Middle frontal gyrus (tissue), 1 donor: ENCODE measurements around the gene HPS4.
"Not testable (repeated sequence)": the region's sequence is repeated elsewhere in the genome, so short reads cannot be mapped to it uniquely, and the experiment has no call there.

Source experiments
- DNase-seq: peaks from one replicate; pipeline ENCODE4 v3.0.0-alpha.2; 2015; ENCODE audit warnings: low spot score; ENCODE audit errors: extremely low spot score

The HPS4 gene

GRCh38 chr22:26483439-26484359 is at the start of gene HPS4, which contains the start of gene SRRD:
Gene HPS4 (minus strand): TSS chr22:26483783. CDS start chr22:26481762, 2,021 bp downstream.
Gene SRRD (plus strand): TSS chr22:26483877. CDS start chr22:26483891, 14 bp downstream.
- peak; percentile 75 for DNase-seq

- DNase-seq: no peak
These were observed 45.8 kb upstream of the HPS4 start for GRCh38 chr22:26529345-26529744.

GRCh38 chr22:26528518-26528917 is 44.9 kb upstream of the HPS4 start:
- not testable (repeated sequence) for DNase-seq

DNA sequence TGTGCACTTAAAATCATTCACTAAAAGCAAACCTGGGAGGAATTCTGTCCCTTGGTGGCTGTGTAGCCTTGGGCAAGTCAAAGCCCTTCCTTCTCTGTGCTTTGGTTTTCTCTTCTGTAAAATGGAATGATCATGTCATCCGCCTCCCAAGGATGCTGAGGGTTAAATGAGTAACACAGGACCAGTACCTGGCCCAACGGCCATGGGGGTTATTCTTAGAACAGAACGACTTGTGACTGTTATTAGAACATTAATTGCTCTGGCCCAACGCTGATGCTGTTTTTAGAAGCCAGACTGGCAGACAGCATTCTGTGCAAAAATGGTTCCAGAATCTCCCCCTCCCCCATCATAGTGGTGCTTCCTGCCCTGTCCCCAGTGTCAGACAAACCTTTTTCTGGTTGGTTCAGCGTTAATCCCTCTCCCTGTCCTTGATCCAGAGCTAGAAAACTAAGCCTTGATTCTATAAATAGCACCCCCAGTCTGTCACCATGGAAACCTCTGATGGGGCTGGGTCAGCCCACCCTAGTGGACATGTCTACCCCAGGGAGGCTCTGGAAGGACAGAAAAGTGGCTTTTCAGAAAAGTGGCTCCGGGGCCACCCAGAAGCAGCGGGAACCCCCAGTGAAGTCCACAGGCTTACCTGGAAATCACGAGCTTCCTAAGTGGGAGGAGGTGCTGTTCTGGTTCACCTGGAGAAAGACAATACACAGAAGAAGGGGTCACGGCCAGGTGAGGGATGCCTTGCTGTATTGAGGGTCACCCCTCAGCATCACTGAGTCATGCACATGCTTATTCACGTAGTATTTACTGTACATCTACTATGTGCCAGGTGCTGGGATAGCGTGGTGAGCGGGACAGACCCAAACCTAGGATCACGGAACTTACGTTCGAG is 44.2 kb upstream of the HPS4 start:
- no peak for DNase-seq

GRCh38 chr22:26527167-26527566 is 43.6 kb upstream of the HPS4 start:
- DNase-seq: no peak

DNA sequence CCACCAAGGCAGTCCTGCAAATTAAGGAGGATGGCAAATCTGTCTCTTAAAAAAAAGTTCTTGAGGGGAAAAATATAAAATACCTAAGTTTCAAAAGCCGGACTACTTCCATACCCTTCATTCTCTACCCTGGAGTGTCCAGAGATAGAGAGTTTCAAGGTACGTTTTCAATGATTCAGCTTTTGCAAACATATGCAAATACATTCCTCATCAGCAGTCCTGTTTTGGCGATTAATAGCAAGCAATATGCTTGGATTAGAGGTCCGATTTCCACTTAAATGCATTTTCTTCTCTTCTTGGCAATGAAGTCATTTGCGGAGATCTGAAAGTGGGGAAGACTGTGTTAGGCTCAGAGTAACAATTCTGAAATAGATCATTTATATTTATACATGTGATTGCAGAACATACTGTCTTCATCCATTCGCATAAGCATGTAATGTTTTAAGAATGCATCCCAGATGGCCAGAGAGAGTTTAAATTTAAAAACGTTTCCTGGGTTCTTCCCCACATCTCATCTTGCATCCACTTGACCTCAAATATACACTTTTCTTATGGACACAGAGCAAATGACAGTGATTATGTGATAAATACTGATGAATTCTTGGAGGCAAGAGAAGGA is 42.5 kb upstream of the HPS4 start:
- peak; percentile 9 for DNase-seq

- no peak for DNase-seq
These were observed 41.3 kb upstream of the HPS4 start for GRCh38 chr22:26524870-26525269.

- no peak for DNase-seq
These were observed 39.0 kb upstream of the HPS4 start for GRCh38 chr22:26522592-26522991.

DNA sequence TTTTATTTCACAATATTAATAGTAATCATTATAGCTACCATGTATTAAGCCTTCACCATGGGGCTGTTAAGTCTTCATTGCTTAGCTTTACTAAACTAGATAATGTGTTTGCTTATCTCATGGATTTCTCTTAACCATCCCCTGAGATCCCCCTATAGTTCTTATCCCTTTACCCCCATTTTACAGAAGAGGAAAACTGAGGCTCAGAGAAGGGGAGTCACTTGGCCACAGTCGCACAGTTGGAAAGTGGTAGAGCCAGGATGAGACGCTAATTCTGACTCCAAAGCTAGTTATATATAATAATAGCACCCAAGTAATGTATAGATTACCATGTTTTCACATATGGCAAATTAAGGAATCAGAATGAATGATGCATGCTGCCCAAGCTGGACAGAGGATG is 38.4 kb upstream of the HPS4 start:
- DNase-seq: no peak

- DNase-seq: no peak
These were observed 33.8 kb upstream of the HPS4 start for GRCh38 chr22:26517429-26517828.

- DNase-seq: no peak
These were observed 32.9 kb upstream of the HPS4 start for GRCh38 chr22:26516503-26516902.

GRCh38 chr22:26515931-26516330 is 32.3 kb upstream of the HPS4 start:
- peak; percentile 36 for DNase-seq

GRCh38 chr22:26514419-26515161 is 31.0 kb upstream of the HPS4 start:
- no peak for DNase-seq

DNA sequence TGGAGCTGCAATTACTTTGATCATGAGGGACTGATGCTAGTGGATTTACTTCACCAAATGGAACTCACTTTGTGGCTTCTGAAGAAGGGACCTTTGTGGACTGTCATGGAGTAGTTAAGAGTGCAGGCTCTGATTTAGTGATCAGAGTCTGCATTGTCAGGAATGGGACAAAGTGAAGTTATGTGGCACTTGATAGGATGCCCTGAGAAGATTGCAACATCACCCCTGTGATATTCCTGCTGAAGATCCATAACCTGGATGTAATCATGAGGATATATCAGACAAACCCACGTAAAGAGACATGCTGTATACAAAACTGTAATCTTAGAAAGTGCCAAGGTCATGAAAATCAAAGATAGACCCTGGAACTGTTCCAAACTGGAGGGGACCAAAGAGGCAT is 30.3 kb upstream of the HPS4 start:
- DNase-seq: no peak

- peak; percentile 90 for DNase-seq
These were observed 28.7 kb upstream of the HPS4 start, which contains the start of gene TFIP11 for GRCh38 chr22:26512149-26512793. Gene TFIP11 (minus strand): TSS chr22:26512473. CDS start chr22:26510272, 2,201 bp downstream.

DNA sequence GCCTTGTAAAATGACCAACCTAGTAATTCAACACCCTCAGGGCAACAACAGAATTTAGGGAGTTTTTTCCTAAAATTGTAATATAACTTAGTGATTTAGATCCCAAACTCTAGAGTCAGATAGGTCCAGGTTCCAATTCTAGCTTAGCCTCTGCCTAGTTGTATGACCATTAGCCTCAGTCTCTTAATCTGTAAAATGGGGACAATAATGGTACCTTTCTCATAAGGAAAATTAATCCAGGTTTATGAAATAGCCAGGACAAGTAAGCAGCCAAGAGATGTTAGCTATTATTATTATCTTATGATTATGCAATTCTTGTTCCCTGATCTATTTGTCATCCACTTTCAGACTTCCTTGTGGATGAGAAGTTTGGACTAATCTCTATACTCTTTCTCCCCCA is 24.6 kb upstream of the HPS4 start:
- no peak for DNase-seq

GRCh38 chr22:26503758-26504157 is 20.2 kb upstream of the HPS4 start:
- DNase-seq: no peak

GRCh38 chr22:26502688-26503561 is 19.3 kb upstream of the HPS4 start:
- no peak for DNase-seq

DNA sequence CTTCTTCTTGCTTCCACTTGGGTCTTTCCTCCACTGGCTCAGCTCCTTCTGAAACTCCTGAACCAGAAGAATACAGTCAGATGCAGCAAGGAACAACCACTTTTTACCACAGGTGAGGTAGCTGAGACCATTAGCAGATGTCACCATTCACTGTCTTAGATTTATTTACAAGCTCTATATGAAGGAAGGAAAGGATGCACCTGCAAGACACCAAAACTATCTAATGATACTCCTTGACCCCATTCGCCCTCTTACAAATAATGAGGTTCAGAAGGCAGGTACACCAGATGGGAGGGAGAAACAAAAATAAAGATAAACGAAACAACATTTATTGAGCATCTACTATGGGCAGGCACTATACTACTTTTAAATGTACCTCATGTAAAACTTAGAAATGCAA is 18.4 kb upstream of the HPS4 start:
- no peak for DNase-seq
